SH-SY5Y (cell line): Measurements from ENCODE around the gene SLC38A5.

ENCODE experiments used
- GATA2 ChIP-seq: IDR thresholded peaks from 2 replicates; pipeline ENCODE4 v1.6.1; 2011; ENCODE audit warnings: mild to moderate bottlenecking, low read depth, low read length
- GATA3 ChIP-seq: IDR thresholded peaks from 2 replicates; pipeline ENCODE4 v1.6.1; 2011; ENCODE audit warnings: low read depth, mild to moderate bottlenecking, low read length, moderate library complexity

DNA sequence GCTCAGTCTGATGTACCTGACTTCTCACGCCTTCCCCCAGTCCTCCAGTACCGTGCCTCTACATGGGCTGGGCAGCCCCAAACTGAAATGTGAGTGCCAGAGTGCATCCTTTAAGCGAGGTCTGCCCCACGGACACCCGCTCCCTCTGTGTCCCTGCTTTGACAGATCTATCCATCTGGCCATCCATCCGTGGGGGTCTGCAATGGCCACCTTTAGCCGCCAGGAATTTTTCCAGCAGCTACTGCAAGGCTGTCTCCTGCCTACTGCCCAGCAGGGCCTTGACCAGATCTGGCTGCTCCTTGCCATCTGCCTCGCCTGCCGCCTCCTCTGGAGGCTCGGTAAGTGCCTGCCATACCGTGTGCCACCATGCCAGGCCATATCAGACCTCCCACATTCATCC lies 39.6 kb upstream of the SLC38A5 start:
- no peak for TF ChIP-seq GATA2
- TF ChIP-seq GATA3 = no peak
